IMR-90 (cell line): ENCODE data around the gene SYTL2. TPM values are rescaled to one million over a fixed set of nuclear protein-coding genes. Genes with fewer than 3 reads are reported as not detected.

Experiments used
- ATAC-seq: fragments of 200-7000 bp; cut with Tn5 transposase; 2 replicates; pipeline ENCODE4 v1.9.1; 2020; ENCODE audit warnings: low read depth, mild to moderate bottlenecking, moderate library complexity
- BruUV-seq: library from RNA; stranded (reverse); fragments of 400-500 nt; replicated peaks from 2 replicates; lab custom pipeline; 2021; lab: Mats Ljungman, UMichigan
- CTCF ChIA-PET: fragments of 300-600 bp; formaldehyde crosslinking; extraction: SDS; loops from one replicate; lab custom pipeline; 2021; ENCODE audit warnings: antibody characterized with exemption; lab: Yijun Ruan, JAX
- POLR2A ChIA-PET: fragments of 300-600 bp; sonication (Branson Sonifier 250); formaldehyde crosslinking; loops from one replicate; lab custom pipeline; 2022; ENCODE audit warnings: antibody characterized with exemption; ENCODE audit not compliant: unreplicated experiment; lab: Charles Lee
- DNase-seq: peaks from one replicate; pipeline ENCODE4 v3.0.0; 2013
- H2AFZ ChIP-seq: replicated peaks from 2 replicates; pipeline ENCODE3; 2013; ENCODE audit warnings: low read length, mild to moderate bottlenecking; ENCODE audit not compliant: poor library complexity
- H2AK5ac ChIP-seq: 2 replicates; pipeline ENCODE4 v1.6.1; 2013; ENCODE audit warnings: low read depth, low read length, inconsistent platforms
- H2AK9ac ChIP-seq: replicated peaks from 2 replicates; pipeline ENCODE3; 2013; ENCODE audit warnings: mild to moderate bottlenecking, low read depth, low read length, moderate library complexity; ENCODE audit not compliant: poor library complexity
- H2BK120ac ChIP-seq: 2 replicates; pipeline ENCODE4 v1.6.1; 2013; ENCODE audit warnings: low read depth, low read length, inconsistent platforms
- H2BK15ac ChIP-seq: 3 replicates; pipeline ENCODE4 v1.6.1; 2013; ENCODE audit warnings: low read depth, low read length, inconsistent platforms
- H2BK20ac ChIP-seq: 2 replicates; pipeline ENCODE4 v1.6.1; 2013; ENCODE audit warnings: low read depth, mild to moderate bottlenecking, inconsistent platforms, low read length, moderate library complexity
- H2BK5ac ChIP-seq: 2 replicates; pipeline ENCODE4 v1.6.1; 2013; ENCODE audit warnings: mild to moderate bottlenecking, low read depth, low read length, inconsistent platforms; ENCODE audit not compliant: poor library complexity, severe bottlenecking
- H3K14ac ChIP-seq: replicated peaks from 2 replicates; pipeline ENCODE4 v1.6.1; 2013; ENCODE audit warnings: low read depth, low read length, inconsistent platforms
- H3K18ac ChIP-seq: 2 replicates; pipeline ENCODE4 v1.6.1; 2013; ENCODE audit warnings: low read depth, low read length, control low read depth
- H3K23ac ChIP-seq: 2 replicates; pipeline ENCODE4 v1.6.1; 2013; ENCODE audit warnings: low read depth, low read length, inconsistent platforms
- H3K27ac ChIP-seq: 2 replicates; pipeline ENCODE4 v1.5.1; 2013; ENCODE audit warnings: mild to moderate bottlenecking, control low read depth, low read length; ENCODE audit not compliant: insufficient read depth
- H3K27me3 ChIP-seq: 2 replicates; pipeline ENCODE4 v1.6.1; 2013; ENCODE audit warnings: low read length; ENCODE audit not compliant: control insufficient read depth, insufficient read depth
- H3K36me3 ChIP-seq: 2 replicates; pipeline ENCODE4 v1.6.1; 2013; ENCODE audit warnings: low read length, mixed read lengths; ENCODE audit not compliant: control insufficient read depth, insufficient read depth
- H3K4ac ChIP-seq: 2 replicates; pipeline ENCODE4 v1.6.1; 2013; ENCODE audit warnings: low read depth, low read length, inconsistent platforms
- H3K4me1 ChIP-seq: 2 replicates; pipeline ENCODE4 v1.6.1; 2013; ENCODE audit warnings: low read length, mixed read lengths; ENCODE audit not compliant: control insufficient read depth, insufficient read depth
- H3K4me2 ChIP-seq: 2 replicates; pipeline ENCODE4 v1.6.1; 2013; ENCODE audit warnings: low read depth, mild to moderate bottlenecking, control low read depth, low read length, moderate library complexity
- H3K4me3 ChIP-seq: 2 replicates; pipeline ENCODE4 v1.5.1; 2013; ENCODE audit warnings: low read depth, mild to moderate bottlenecking, control low read depth, low read length, moderate library complexity; ENCODE audit not compliant: insufficient read depth
- H3K56ac ChIP-seq: 2 replicates; pipeline ENCODE4 v1.6.1; 2013; ENCODE audit warnings: low read length, inconsistent platforms; ENCODE audit not compliant: insufficient read depth; ENCODE audit errors: extremely low read depth
- H3K79me1 ChIP-seq, 2 experiments: 2 replicates each; pipeline ENCODE4 v1.6.1; 2013; ENCODE audit warnings: low read length in 2 of 2, inconsistent platforms in 1 of 2, low read depth in 1 of 2
- H3K9ac ChIP-seq: 2 replicates; pipeline ENCODE4 v1.6.1; 2013; ENCODE audit warnings: low read depth, low read length, control low read depth
- H3K9me1 ChIP-seq: 2 replicates; pipeline ENCODE4 v1.6.1; 2013; ENCODE audit warnings: low read length, inconsistent platforms; ENCODE audit not compliant: insufficient read depth
- H3K9me3 ChIP-seq: 2 replicates; pipeline ENCODE4 v1.6.1; 2013; ENCODE audit warnings: low read length; ENCODE audit not compliant: control insufficient read depth, insufficient read depth
- H4K20me1 ChIP-seq: 2 replicates; pipeline ENCODE4 v1.6.1; 2013; ENCODE audit warnings: low read length, inconsistent platforms; ENCODE audit not compliant: insufficient read depth
- H4K5ac ChIP-seq: 2 replicates; pipeline ENCODE4 v1.6.1; 2013; ENCODE audit warnings: mild to moderate bottlenecking, low read depth, low read length, control low read depth
- H4K8ac ChIP-seq, 2 experiments: 2 replicates each; pipeline ENCODE4 v1.6.1; 2013; ENCODE audit warnings: low read depth in 2 of 2, low read length in 2 of 2, control low read depth in 1 of 2, inconsistent platforms in 1 of 2
- H4K91ac ChIP-seq: 2 replicates; pipeline ENCODE4 v1.6.1; 2013; ENCODE audit warnings: low read depth, low read length, inconsistent platforms; ENCODE audit not compliant: insufficient read depth
- BHLHE40 ChIP-seq: fragments of 150-350 bp; IDR thresholded peaks from 2 replicates; pipeline ENCODE4 v1.6.1; 2016; ENCODE audit warnings: mild to moderate bottlenecking, low read depth, low read length
- CEBPB ChIP-seq: IDR thresholded peaks from 2 replicates; pipeline ENCODE4 v1.6.1; 2012; ENCODE audit warnings: low read depth, low read length, improper control_type of control experiment
- CHD1 ChIP-seq: IDR thresholded peaks from 2 replicates; pipeline ENCODE4 v1.6.1; 2012; ENCODE audit warnings: low read depth, low read length, improper control_type of control experiment
- MAFK ChIP-seq: IDR thresholded peaks from 2 replicates; pipeline ENCODE4 v1.6.1; 2012; ENCODE audit warnings: low read depth, low read length, improper control_type of control experiment
- MAZ ChIP-seq: IDR thresholded peaks from 2 replicates; pipeline ENCODE4 v1.6.1; 2012; ENCODE audit warnings: low read depth, mild to moderate bottlenecking, low read length, improper control_type of control experiment, moderate library complexity, borderline replicate concordance
- MXI1 ChIP-seq: IDR thresholded peaks from 2 replicates; pipeline ENCODE4 v1.6.1; 2012; ENCODE audit warnings: low read depth, mild to moderate bottlenecking, low read length, moderate library complexity, borderline replicate concordance
- NFE2L2 ChIP-seq: fragments of 150-350 bp; IDR thresholded peaks from 2 replicates; pipeline ENCODE4 v1.6.1; 2016; ENCODE audit warnings: low read depth, mild to moderate bottlenecking, low read length
- RCOR1 ChIP-seq: IDR thresholded peaks from 2 replicates; pipeline ENCODE4 v1.6.1; 2012; ENCODE audit warnings: mild to moderate bottlenecking, low read length, improper control_type of control experiment; ENCODE audit not compliant: insufficient replicate concordance
- RFX5 ChIP-seq: IDR thresholded peaks from 2 replicates; pipeline ENCODE4 v1.8.0; 2012; ENCODE audit warnings: low read depth, mild to moderate bottlenecking, low read length, moderate library complexity
- SMC3 ChIP-seq: fragments of 150-350 bp; IDR thresholded peaks from 2 replicates; pipeline ENCODE4 v1.6.1; 2016; ENCODE audit warnings: low read depth, mild to moderate bottlenecking, antibody characterized with exemption, low read length, moderate library complexity
- WGBS, 2 experiments: methylation state at CpG; one replicate each; pipeline versions ENCODE4 v1.1.5 to v1.1.7; 2013; ENCODE audit warnings: missing lambda C conversion rate in 2 of 2; ENCODE audit not compliant: insufficient read length in 1 of 2; ENCODE audit errors: extremely low coverage in 2 of 2; 5-methylcytosine and 5-hydroxymethylcytosine counted together
- dilution Hi-C: fragments of 300-500 bp; cut with HindIII; formaldehyde crosslinking; loops from one replicate; pipeline ENCODE4 v1.14.3; 2018; ENCODE audit warnings: low sequenced_read_pairs; ENCODE audit not compliant: unreplicated experiment
- in situ Hi-C: fragments of 300-500 bp; cut with MboI; formaldehyde crosslinking; loops from 3 replicates; pipeline ENCODE4 v1.14.3; 2019; ENCODE audit warnings: low sequenced_read_pairs, inconsistent platforms, mixed read lengths
- intact Hi-C: fragments of 100-400 bp; cut with micrococcal nuclease; formaldehyde crosslinking; loops from 2 replicates; pipeline ENCODE4 v1.10.0; 2022
- polyA plus RNA-seq, 3 experiments: library from polyadenylated mRNA; depleted of rRNA; stranded (reverse); fragments of >200 nt; gene quantifications; 2 replicates each; pipeline ENCODE4 v1.2.3, GENCODE V29; 2012; ENCODE audit warnings: low replicate concordance in 1 of 3
- total RNA-seq: library from RNA; depleted of rRNA; stranded (reverse); fragments of >200 nt; gene quantifications from 2 replicates; pipeline ENCODE4 v1.2.3, GENCODE V29; 2012
- TF ChIP-seq, protein P1 (sequence below): fragments of 150-350 bp; IDR thresholded peaks from 2 replicates; pipeline ENCODE4 v1.6.1; 2016; ENCODE audit warnings: low read depth, mild to moderate bottlenecking, low read length, moderate library complexity, borderline replicate concordance
- TF ChIP-seq, protein P2 (sequence below): fragments of 150-350 bp; IDR thresholded peaks from 2 replicates; pipeline ENCODE4 v1.6.1; 2017; ENCODE audit warnings: mild to moderate bottlenecking, antibody characterized with exemption, low read length, low read depth

The SYTL2 gene
- total and polyA plus RNA-seq, 2 of the 4 experiments (the other 2 are of a cell fraction) = 45.2 to 70.0 TPM

DNA sequence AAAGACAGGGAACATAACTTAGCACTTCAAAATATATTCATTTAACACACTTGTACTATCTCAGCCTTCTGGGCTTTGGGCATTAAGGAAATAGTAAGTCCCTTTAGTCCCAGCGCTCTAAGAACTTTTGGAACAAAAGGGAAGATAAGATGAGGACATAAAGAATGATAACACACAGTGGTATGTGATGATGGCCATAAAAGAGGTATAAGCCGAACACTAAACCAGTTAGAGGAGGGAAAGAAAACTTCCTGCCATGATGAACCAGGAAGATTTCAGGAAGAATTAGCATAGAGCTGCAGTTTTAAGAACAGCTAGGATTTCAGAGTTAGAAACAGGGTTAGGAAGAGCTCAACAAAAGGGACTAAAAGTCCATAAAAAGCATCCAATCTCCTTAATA is 11.8 kb downstream of the SYTL2 start:
- Histone ChIP-seq H3K23ac (no peak overlapping the region), H4K5ac (peak overlapping the region; percentile 69; the same call in 1 of the 2 replicates), H4K8ac (no peak overlapping the region), H2BK20ac (no peak overlapping the region), H2BK5ac (no peak overlapping the region), H2BK15ac (no peak overlapping the region), H2AK9ac (no peak overlapping the region), H3K4ac (no peak overlapping the region), H4K91ac (no peak overlapping the region), H3K4me1 (peaks cover 2% of the 10 kb centered on the region), H3K9me1 (peaks cover 3% of the 10 kb centered on the region; the same call in 1 of the 2 replicates), H3K79me1 (peaks cover 8 to 11% of the 10 kb centered on the region in 2 experiments), H3K4me3 (no peak overlapping the region), H3K9me3 (no peaks in the 10 kb centered on the region), H2AFZ (no peak overlapping the region), H3K4me2 (no peak overlapping the region), H3K9ac (no peak overlapping the region), H2AK5ac (no peak overlapping the region), H3K14ac (no peak overlapping the region), H3K18ac (no peak overlapping the region), H3K56ac (no peak overlapping the region), H2BK120ac (no peak overlapping the region), H3K27ac (no peak overlapping the region), H3K27me3 (no peaks in the 10 kb centered on the region), H4K20me1 (no peaks in the 10 kb centered on the region), H3K36me3 (0 out of 2 replicates have a peak, but pooled peaks cover 1% of the 10 kb centered on the region)
- no peak for DNase-seq
- TF ChIP-seq CHD1 = no peak
- TF ChIP-seq MAFK = no peak
- no peak for TF ChIP-seq BHLHE40
- TF ChIP-seq MXI1 = no peak
- TF ChIP-seq MAZ = no peak
- TF ChIP-seq, protein P1, sequence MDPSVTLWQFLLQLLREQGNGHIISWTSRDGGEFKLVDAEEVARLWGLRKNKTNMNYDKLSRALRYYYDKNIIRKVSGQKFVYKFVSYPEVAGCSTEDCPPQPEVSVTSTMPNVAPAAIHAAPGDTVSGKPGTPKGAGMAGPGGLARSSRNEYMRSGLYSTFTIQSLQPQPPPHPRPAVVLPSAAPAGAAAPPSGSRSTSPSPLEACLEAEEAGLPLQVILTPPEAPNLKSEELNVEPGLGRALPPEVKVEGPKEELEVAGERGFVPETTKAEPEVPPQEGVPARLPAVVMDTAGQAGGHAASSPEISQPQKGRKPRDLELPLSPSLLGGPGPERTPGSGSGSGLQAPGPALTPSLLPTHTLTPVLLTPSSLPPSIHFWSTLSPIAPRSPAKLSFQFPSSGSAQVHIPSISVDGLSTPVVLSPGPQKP = no peak
- no peak for TF ChIP-seq CEBPB
- no peak for TF ChIP-seq NFE2L2
- TF ChIP-seq, protein P2, sequence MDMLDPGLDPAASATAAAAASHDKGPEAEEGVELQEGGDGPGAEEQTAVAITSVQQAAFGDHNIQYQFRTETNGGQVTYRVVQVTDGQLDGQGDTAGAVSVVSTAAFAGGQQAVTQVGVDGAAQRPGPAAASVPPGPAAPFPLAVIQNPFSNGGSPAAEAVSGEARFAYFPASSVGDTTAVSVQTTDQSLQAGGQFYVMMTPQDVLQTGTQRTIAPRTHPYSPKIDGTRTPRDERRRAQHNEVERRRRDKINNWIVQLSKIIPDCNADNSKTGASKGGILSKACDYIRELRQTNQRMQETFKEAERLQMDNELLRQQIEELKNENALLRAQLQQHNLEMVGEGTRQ = no peak
- TF ChIP-seq RCOR1 = no peak
- TF ChIP-seq RFX5 = no peak
- TF ChIP-seq SMC3 = no peak
- in situ Hi-C loops (no loop called here), intact Hi-C loops (no loop called here), dilution Hi-C loops (no loop called here)
- ChIA-PET CTCF (no interaction called here), POLR2A (no interaction called here)
- no TSS peak for BruUV-seq
- no peak for ATAC-seq
- WGBS, 2 experiments = no CpG with 5 or more reads among the region's 2 CpGs
